Brain microvascular endothelial cell (primary cell): ENCODE measurements around the gene IFIH1.
A peak's percentile ranks its signal among the peaks of the same experiment; 100 is the strongest.

Experiments
- DNase-seq: peaks from one replicate; pipeline ENCODE4 v3.0.0-alpha.2; 2020
- H3K27ac ChIP-seq: fragments of 250-450 bp; sonication (Bioruptor Pico); 2 replicates; pipeline ENCODE4 v1.5.1; 2020; ENCODE audit warnings: mild to moderate bottlenecking, moderate library complexity
- H3K27me3 ChIP-seq: fragments of 250-450 bp; sonication (Bioruptor Pico); replicated peaks from 2 replicates; pipeline ENCODE4 v1.5.1; 2020; ENCODE audit warnings: mild to moderate bottlenecking
- H3K36me3 ChIP-seq: fragments of 250-450 bp; sonication (Bioruptor Pico); replicated peaks from 2 replicates; pipeline ENCODE4 v1.5.1; 2020; ENCODE audit warnings: mild to moderate bottlenecking
- H3K4me3 ChIP-seq: 2 replicates; pipeline ENCODE4 v1.5.1; 2011; ENCODE audit warnings: low read depth, mild to moderate bottlenecking, control low read depth, low read length, moderate library complexity
- CTCF ChIP-seq: IDR thresholded peaks from 2 replicates; pipeline ENCODE4 v1.5.1; 2011; ENCODE audit warnings: low read depth, mild to moderate bottlenecking, moderate library complexity, low read length, control low read depth, inconsistent platforms; ENCODE audit errors: missing control alignments
- in situ Hi-C: cut with HindIII; loops from 2 replicates; pipeline ENCODE4 v1.10.0; 2017; ENCODE audit warnings: low sequenced_read_pairs, low pct_ligation_motif_present

The IFIH1 gene

GRCh38 chr2:162256591-162256991 is 61.9 kb downstream of the IFIH1 start:
- H3K4me3 ChIP-seq, result no peak overlapping the region
- no peak for TF ChIP-seq CTCF
- H3K27me3 ChIP-seq, result no peaks in the 10 kb centered on the region
- in situ Hi-C loops, result no loop called here
- no peak for DNase-seq
- no peaks in the 10 kb centered on the region for H3K36me3 ChIP-seq
- H3K27ac ChIP-seq, result no peak overlapping the region

- DNase-seq, result no peak
- Histone ChIP-seq H3K36me3 (no peaks in the 10 kb centered on the region), H3K27ac (no peak overlapping the region), H3K27me3 (no peaks in the 10 kb centered on the region), H3K4me3 (no peak overlapping the region)
- no peak for TF ChIP-seq CTCF
- in situ Hi-C loops, result no loop called here
Observed at GRCh38 chr2:162254236-162254871, 64.1 kb downstream of the IFIH1 start.

GRCh38 chr2:162253435-162253834 is 65.0 kb downstream of the IFIH1 start:
- Histone ChIP-seq H3K27me3 (no peaks in the 10 kb centered on the region), H3K36me3 (no peaks in the 10 kb centered on the region), H3K4me3 (no peak overlapping the region), H3K27ac (no peak overlapping the region)
- no peak for TF ChIP-seq CTCF
- in situ Hi-C loops, result no loop called here
- no peak for DNase-seq

GRCh38 chr2:162252153-162252552 is 66.3 kb downstream of the IFIH1 start:
- DNase-seq, result no peak
- no peak for TF ChIP-seq CTCF
- in situ Hi-C loops, result no loop called here

GRCh38 chr2:162245781-162246180 is 72.7 kb downstream of the IFIH1 start:
- in situ Hi-C loops, result no loop called here
- Histone ChIP-seq H3K4me3 (no peak overlapping the region), H3K27ac (peak overlapping the region; percentile 96), H3K27me3 (no peaks in the 10 kb centered on the region), H3K36me3 (peaks cover 9% of the 10 kb centered on the region)
- DNase-seq, result peak; percentile 75
- TF ChIP-seq CTCF, result no peak

More at GRCh38 chr2:162252153-162252552, 66.3 kb downstream of the IFIH1 start:
- no peaks in the 10 kb centered on the region for H3K36me3 ChIP-seq
- no peak overlapping the region for H3K4me3 ChIP-seq
- H3K27me3 ChIP-seq, result no peaks in the 10 kb centered on the region
- H3K27ac ChIP-seq, result no peak overlapping the region

- H3K4me3 ChIP-seq, result no peak overlapping the region
- peaks cover 16% of the 10 kb centered on the region for H3K36me3 ChIP-seq
- no peak for TF ChIP-seq CTCF
- peak overlapping the region; percentile 96 for H3K27ac ChIP-seq
- H3K27me3 ChIP-seq, result no peaks in the 10 kb centered on the region
- in situ Hi-C loops, result no loop called here
- DNase-seq, result no peak
Observed at GRCh38 chr2:162245061-162245460, 73.4 kb downstream of the IFIH1 start.
